Kasumi-1 (cell line): Measurements from ENCODE around the gene SLC7A6.

Experiments
- DNase-seq, 2 experiments: peaks; one replicate each; lab custom pipeline; 2025; lab: John Stamatoyannopoulos, UW

The SLC7A6 gene

GRCh38 chr16:68346892-68347480 is 82.7 kb downstream of the SLC7A6 start:
- DNase-seq: no peak

DNA sequence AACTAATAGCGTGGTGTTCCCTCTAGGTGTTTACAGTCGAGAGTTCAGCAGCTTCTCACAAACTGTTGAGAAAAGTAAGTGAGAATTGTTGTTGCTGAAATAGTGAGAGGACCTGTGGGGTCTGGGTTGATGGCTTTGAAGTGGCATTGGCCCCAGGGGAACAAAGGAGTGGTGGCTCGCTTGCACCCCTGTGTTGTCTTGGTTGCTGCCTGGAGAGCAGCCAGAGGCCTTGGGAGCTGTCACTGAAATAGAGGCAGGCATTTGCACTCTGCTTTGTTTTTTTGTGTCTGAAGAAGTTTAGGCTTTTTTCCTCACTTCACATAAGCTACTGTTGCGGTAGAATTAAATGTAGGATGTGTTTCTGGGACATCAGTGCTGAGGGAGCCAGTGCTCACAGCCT is 83.3 kb downstream of the SLC7A6 start:
- DNase-seq: no peak

DNA sequence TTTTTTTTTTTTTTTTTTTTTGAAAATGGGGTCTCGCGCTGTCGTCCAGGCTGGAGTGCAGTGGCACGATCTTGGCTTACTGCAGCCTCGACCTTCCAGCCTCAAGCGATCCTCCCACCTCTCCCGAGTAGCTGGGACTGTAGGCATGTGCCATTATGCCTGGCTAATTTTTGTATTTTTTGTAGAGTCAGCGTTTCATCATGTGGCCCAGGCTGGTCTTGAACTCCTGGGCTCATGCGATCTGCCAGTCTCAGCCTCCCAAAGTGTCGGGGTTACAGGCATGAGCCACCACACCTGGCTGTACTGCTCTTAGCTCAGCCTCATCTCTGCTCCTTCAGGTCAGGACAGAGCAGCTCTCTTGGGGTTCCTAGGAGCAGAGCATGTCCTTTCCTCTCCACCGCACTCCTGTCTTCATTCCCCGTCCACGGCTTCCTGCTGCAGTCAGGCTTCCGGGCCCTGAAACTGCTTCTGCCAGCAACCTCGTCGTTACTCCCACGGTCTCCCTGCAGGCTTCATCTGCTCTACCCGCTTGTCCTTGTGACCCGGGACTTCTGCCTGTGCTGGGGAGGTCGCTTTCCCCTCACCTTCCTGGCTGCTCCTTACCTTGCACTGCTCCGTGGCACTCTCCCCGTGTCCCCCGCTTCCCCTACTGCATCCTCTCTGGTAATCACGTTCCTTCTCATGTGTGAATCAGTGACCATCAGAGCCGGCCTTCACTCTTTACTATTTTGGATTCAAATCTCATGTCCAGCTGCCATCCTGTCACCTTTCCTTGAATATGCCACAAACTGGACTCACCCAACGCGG is 84.5 kb downstream of the SLC7A6 start:
- no peak for DNase-seq

- no peak for DNase-seq
Measured at GRCh38 chr16:68349838-68350410, 85.6 kb downstream of the SLC7A6 start.

DNA sequence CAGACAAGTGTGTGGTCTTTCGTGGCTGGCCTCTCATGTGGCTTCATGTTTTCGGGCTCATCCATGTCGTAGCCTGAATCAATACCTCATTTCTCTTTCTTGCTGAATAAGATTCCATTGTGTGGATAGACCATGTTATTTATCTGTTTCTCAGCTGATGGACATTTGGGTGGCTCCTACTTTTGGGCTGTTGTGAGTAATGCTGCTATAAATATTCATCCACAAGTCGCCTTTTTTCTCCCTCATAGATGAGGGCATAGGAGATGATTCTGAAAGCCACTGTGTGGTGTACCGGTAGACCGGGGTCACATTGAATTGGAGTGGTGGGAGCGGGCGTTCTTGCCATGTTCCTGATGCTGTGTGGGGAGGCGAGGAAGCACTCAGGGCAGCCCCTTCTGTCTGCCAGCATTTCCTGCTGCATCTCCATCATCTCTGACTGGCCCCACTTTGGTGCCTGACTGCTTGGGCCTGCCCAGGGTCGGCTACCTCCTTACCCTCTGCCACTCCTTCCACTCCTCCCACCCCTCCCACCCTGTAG is 86.6 kb downstream of the SLC7A6 start:
- DNase-seq: no peak
